Fibroblast of mammary gland (primary cell): ENCODE data around the gene PRDX2.
"Not testable (repeated sequence)": the region's sequence is repeated elsewhere in the genome, so short reads cannot be mapped to it uniquely, and the experiment has no call there.

Experiments used
- DNase-seq: peaks from one replicate; pipeline ENCODE4 v3.0.0-alpha.2; 2010; ENCODE audit warnings: low read depth
- H3K4me3 ChIP-seq: 2 replicates; pipeline ENCODE4 v1.5.1; 2011; ENCODE audit warnings: low read depth, mild to moderate bottlenecking, low read length, moderate library complexity; ENCODE audit not compliant: control insufficient read depth
- TF ChIP-seq, protein P1 (sequence below): conservative IDR thresholded peaks from 2 replicates; pipeline ENCODE4 v1.5.1; 2011; ENCODE audit warnings: low read depth, low read length, inconsistent platforms; ENCODE audit not compliant: control insufficient read depth, insufficient read depth

The PRDX2 gene

DNA sequence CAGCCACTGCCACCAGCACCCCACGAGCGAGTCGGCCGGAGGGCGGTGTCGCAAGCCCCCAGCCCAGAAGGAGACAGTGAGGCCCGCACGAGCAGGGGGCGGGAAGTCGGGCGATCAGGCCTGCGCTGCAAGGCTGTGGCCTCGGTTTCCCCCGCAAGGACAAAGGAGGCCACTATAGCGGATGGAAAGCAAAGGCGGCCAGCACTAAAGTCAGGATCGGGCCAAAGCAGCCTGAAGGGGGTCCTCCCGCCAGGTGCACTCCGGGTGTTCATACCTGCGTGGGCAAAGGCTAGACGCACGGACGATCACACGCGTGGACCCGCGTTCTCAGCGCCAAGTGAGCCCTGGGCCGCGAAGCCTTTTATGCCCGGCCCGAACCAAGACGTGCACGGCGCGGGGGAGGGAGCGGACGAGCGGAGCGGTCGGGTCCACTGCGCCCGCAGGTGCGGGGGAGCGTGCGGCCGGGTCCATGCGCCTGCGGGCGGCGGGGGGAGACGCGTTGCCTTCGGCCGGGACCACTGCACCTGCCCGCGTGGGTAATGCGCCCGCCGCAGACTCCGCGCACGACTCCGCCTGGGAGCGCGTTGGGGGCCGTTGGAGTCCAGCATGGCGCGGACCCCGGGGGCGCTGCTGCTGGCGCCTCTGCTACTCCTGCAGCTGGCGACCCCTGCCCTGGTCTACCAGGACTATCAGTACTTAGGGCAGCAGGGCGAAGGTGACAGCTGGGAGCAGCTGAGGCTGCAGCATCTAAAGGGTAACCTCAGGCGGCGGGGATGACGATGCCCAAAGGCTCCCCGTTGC lies at the start of gene PRDX2, which contains the start of gene THSD8:
Gene PRDX2, minus strand, starts transcription at position 335 of the 801 bp plus-strand sequence. CDS start 539 bp downstream, outside the sequence.
Gene THSD8, plus strand, starts transcription at position 604 of the 801 bp plus-strand sequence. Its CDS starts 3 bp downstream, at position 607.
- TF ChIP-seq, protein P1, sequence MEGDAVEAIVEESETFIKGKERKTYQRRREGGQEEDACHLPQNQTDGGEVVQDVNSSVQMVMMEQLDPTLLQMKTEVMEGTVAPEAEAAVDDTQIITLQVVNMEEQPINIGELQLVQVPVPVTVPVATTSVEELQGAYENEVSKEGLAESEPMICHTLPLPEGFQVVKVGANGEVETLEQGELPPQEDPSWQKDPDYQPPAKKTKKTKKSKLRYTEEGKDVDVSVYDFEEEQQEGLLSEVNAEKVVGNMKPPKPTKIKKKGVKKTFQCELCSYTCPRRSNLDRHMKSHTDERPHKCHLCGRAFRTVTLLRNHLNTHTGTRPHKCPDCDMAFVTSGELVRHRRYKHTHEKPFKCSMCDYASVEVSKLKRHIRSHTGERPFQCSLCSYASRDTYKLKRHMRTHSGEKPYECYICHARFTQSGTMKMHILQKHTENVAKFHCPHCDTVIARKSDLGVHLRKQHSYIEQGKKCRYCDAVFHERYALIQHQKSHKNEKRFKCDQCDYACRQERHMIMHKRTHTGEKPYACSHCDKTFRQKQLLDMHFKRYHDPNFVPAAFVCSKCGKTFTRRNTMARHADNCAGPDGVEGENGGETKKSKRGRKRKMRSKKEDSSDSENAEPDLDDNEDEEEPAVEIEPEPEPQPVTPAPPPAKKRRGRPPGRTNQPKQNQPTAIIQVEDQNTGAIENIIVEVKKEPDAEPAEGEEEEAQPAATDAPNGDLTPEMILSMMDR, result no peak
- peak within 1 kb of the TSS; percentile 83 for H3K4me3 ChIP-seq
- DNase-seq, result peak; percentile 56

DNA sequence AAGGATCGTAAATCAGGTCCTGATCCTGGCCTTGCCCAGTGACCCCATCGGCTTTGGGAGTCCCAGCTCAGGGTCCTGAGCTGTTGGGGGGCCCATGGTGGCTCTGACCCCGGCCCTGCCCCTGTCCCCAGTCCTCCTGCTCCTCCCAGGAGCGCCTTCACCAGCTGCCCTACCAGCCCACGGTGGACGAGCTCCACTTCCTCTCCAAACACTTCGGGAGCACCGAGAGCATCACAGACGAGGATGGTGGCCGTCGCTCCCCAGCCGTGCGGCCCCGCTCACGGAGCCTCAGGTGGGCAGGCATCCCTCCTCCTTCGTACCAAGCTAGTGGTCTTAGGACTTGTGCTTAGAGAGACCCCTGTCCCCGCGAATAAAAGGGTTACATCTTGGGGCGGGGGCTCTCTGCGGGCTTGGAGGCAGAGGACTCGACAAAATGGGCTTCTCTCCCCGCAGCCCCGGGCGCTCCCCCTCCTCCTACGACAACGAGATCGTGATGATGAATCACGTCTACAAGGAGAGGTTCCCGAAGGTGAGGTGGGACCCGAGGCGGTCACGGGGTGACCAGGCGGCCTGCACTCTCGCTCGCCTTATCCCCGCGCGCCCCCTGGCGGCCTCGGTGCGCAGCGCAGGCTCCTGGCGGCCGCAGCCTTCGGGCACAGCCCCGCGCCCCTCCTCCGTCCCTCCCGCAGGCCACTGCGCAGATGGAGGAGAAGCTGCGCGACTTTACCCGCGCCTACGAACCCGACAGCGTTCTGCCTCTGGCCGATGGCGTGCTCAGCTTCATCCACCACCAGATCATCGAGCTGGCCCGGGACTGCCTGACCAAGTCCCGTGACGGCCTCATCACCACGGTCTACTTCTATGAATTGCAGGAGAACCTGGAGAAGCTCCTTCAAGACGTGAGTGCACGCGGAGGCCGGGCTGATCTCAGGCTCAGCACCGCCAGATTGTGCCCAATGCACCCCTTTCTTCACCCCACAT lies 45.8 kb upstream of the PRDX2 start:
- DNase-seq, result peak; percentile 82
- no peak overlapping the region for H3K4me3 ChIP-seq
- TF ChIP-seq, protein P1, result peak; percentile 50

DNA sequence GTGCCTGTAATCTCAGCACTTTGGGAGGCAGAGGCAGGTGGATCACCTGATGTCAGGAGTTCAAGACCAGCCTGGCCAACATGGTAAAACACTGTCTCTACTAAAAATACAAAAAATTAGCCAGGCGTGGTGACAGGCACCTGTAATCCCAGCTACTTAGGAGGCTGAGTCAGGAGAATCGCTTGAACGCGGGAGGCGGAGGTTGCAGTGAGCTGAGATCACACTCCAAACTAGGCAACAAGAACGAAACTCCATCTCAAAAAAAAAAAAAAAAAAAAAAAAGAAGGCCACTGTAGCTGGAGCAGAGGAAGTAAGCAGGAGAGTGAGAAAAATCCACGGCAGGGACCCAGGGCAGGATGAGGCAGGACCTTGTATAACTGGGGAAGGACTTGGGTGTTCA lies 45.0 kb upstream of the PRDX2 start:
- not testable (repeated sequence) for H3K4me3 ChIP-seq, DNase-seq

DNA sequence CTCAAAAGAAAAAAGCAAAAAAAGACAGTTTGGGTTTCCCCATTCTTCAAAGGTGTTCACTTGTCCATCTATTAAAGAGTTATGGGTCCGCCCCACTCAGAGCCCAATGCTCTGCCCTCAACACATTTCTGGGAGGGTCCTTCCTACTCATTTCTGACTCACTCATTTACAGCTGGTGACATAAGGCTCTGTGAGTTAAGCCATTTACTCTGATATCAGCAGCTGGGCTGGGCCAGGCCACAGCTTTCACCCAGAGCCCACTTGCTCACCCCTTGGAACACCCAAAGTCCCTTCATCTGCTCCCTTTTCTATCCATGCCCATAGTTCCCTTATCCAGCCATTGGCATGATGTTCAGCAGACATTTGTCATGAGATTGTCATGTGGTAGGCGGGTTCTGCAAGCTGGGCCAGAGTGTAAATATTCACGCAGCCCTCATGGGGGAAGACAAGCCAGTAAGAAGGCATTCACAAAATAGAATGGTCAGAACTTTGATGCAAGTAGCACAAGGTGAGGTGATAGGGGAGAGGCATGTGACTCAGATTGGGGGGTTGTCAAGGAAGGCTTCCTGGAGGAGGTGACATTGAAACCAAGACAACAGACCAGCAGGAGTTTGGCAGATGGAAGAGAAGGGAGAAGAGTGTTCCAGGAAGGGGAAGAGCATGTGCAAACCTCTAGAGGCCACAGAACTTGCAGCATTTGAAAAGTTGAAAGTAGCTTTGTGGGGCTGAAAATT lies 42.6 kb upstream of the PRDX2 start:
- H3K4me3 ChIP-seq, result no peak overlapping the region
- DNase-seq, result no peak
- TF ChIP-seq, protein P1, result no peak

DNA sequence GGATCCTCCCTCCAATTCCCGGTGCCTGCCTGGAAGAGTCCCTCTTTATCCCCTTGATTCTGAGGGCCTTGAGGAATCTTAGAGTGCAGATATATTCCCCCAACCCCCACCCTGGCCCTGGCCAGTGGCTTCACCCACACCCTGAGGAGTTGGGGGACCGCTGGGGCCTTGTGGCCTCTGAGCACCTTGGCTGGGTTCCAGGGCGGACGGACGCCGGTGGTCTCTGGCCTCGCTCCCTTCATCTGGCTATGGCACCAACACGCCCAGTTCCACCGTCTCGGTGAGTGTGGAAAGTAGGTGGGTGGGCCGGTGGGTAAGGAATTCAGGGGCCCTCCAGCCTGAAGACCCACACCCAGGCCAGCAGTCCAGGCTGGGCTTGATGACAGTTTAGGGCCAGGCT lies 41.7 kb upstream of the PRDX2 start:
- DNase-seq, result no peak
- no peak overlapping the region for H3K4me3 ChIP-seq
- TF ChIP-seq, protein P1, result no peak

DNA sequence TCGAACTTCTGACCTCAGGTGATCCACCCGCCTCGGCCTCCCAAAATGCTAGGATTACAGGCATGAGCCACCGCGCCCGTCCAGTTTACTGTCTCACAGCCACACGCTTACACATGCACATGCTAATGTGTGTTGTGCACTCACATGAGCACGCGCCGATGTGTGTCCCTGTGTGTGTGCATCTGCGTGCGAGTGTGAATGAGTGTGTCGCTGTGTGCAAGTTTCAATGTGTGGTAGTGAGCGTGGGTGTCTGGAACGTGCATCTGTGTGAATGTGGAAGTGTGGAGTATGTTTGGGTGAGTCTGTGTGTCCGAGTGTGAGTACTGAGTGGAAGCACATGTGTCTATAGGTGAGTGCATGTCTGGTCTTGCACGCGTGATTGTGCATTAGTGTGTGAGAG lies 40.9 kb upstream of the PRDX2 start:
- H3K4me3 ChIP-seq, result no peak overlapping the region
- TF ChIP-seq, protein P1, result no peak
- no peak for DNase-seq
